A673 (cell line): ENCODE measurements around the gene TFDP1. TPM values are rescaled to one million over a fixed set of nuclear protein-coding genes. Genes with fewer than 3 reads are reported as not detected.

ENCODE experiments used
- BruUV-seq: library from RNA; stranded (reverse); fragments of 400-500 nt; replicated peaks from 2 replicates; lab custom pipeline; 2021; lab: Mats Ljungman, UMichigan
- CTCF ChIA-PET: fragments of 300-600 bp; sonication (Branson Sonifier 250); formaldehyde crosslinking; loops from one replicate; lab custom pipeline; 2022; ENCODE audit warnings: antibody characterized with exemption; lab: Charles Lee
- POLR2A ChIA-PET: fragments of 300-600 bp; sonication (Branson Sonifier 250); formaldehyde crosslinking; loops from one replicate; lab custom pipeline; 2022; ENCODE audit warnings: antibody characterized with exemption; ENCODE audit not compliant: low non-redundant PET; lab: Charles Lee
- DNase-seq: peaks from one replicate; pipeline ENCODE4 v3.0.0-alpha.2; 2015; ENCODE audit warnings: low spot score
- H3K27ac ChIP-seq: fragments of 200-600 bp; sonication (generic); 2 replicates; pipeline ENCODE4 v1.5.1; 2016; ENCODE audit warnings: mixed run types, low read depth, mild to moderate bottlenecking, mixed read lengths, antibody characterized with exemption, low read length; ENCODE audit not compliant: poor library complexity, severe bottlenecking
- H3K27me3 ChIP-seq: fragments of 200-600 bp; sonication (generic); replicated peaks from 2 replicates; pipeline ENCODE4 v1.6.1; 2017; ENCODE audit warnings: mixed run types, low read depth, mild to moderate bottlenecking, mixed read lengths, antibody characterized with exemption, low read length; ENCODE audit not compliant: insufficient read depth, poor library complexity
- H3K36me3 ChIP-seq: fragments of 200-600 bp; sonication (generic); 2 replicates; pipeline ENCODE4 v1.6.1; 2016; ENCODE audit warnings: mixed run types, mild to moderate bottlenecking, mixed read lengths, antibody characterized with exemption, low read length; ENCODE audit not compliant: insufficient read depth, poor library complexity, severe bottlenecking
- H3K4me1 ChIP-seq: fragments of 200-600 bp; sonication (generic); 2 replicates; pipeline ENCODE4 v1.6.1; 2017; ENCODE audit warnings: mixed run types, mild to moderate bottlenecking, mixed read lengths, antibody characterized with exemption, low read length; ENCODE audit not compliant: insufficient read depth, poor library complexity, severe bottlenecking
- H3K4me3 ChIP-seq: fragments of 200-600 bp; sonication (generic); 2 replicates; pipeline ENCODE4 v1.5.1; 2016; ENCODE audit warnings: low read depth, mixed run types, mild to moderate bottlenecking, mixed read lengths, low read length; ENCODE audit not compliant: poor library complexity, severe bottlenecking
- H3K9me3 ChIP-seq: fragments of 200-600 bp; sonication (generic); 2 replicates; pipeline ENCODE4 v1.6.1; 2016; ENCODE audit warnings: mixed run types, low read depth, mild to moderate bottlenecking, mixed read lengths, antibody characterized with exemption, low read length; ENCODE audit not compliant: poor library complexity, severe bottlenecking
- EZH2 ChIP-seq: fragments of 200-600 bp; sonication (generic); IDR thresholded peaks from 2 replicates; pipeline ENCODE4 v1.6.1; 2017; ENCODE audit warnings: borderline replicate concordance, low read depth, mild to moderate bottlenecking, mixed read lengths, antibody characterized with exemption, low read length; ENCODE audit not compliant: poor library complexity, severe bottlenecking
- intact Hi-C: fragments of 100-400 bp; cut with micrococcal nuclease; formaldehyde crosslinking; loops from one replicate; pipeline ENCODE4 v1.10.0; 2022; ENCODE audit not compliant: unreplicated experiment
- total RNA-seq: library from RNA; stranded (reverse); gene quantifications from 2 replicates; pipeline ENCODE4 v1.2.3, GENCODE V29; 2021
- TF ChIP-seq, protein P1 (sequence below): fragments of 300-800, 200-600 bp; sonication (generic); conservative IDR thresholded peaks from 2 replicates; pipeline ENCODE4 v1.5.1; 2017; ENCODE audit warnings: low read depth, mild to moderate bottlenecking, antibody characterized with exemption, low read length, moderate library complexity, mixed read lengths

TFDP1 gene
- total RNA-seq, 1 experiment from 2014 or later: 153 TPM

DNA sequence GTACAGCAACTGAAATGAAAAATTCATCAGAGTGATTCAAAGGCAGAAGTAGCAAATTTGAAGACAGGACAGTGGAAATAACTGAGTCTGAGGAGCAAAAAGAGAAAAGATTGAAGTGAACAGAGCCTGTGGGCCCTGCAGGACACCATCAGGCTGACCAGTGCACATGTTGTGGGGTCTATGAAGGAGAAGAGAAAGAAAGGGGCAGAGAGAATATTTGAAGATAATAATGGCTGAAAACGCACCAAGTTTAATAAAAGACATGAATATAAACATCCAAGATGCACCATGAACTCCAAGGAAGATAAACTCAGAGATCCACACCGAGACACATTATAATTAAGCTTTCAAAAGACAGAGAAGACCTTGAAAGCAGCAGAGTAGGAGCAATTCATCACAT, 58.0 kb downstream of the TFDP1 start:
- H3K9me3 ChIP-seq: no peaks in the 10 kb centered on the region
- no peak overlapping the region for H3K4me3 ChIP-seq
- TF ChIP-seq, protein P1, sequence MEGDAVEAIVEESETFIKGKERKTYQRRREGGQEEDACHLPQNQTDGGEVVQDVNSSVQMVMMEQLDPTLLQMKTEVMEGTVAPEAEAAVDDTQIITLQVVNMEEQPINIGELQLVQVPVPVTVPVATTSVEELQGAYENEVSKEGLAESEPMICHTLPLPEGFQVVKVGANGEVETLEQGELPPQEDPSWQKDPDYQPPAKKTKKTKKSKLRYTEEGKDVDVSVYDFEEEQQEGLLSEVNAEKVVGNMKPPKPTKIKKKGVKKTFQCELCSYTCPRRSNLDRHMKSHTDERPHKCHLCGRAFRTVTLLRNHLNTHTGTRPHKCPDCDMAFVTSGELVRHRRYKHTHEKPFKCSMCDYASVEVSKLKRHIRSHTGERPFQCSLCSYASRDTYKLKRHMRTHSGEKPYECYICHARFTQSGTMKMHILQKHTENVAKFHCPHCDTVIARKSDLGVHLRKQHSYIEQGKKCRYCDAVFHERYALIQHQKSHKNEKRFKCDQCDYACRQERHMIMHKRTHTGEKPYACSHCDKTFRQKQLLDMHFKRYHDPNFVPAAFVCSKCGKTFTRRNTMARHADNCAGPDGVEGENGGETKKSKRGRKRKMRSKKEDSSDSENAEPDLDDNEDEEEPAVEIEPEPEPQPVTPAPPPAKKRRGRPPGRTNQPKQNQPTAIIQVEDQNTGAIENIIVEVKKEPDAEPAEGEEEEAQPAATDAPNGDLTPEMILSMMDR: no peak
- TF ChIP-seq EZH2: no peak
- H3K36me3 ChIP-seq: peaks cover 44% of the 10 kb centered on the region
- ChIA-PET POLR2A (no interaction called here), CTCF (no interaction called here)
- no peaks in the 10 kb centered on the region for H3K27me3 ChIP-seq
- no peak for DNase-seq
- BruUV-seq: no TSS peak
- H3K27ac ChIP-seq: no peak overlapping the region
- H3K4me1 ChIP-seq: peaks cover 13% of the 10 kb centered on the region
- intact Hi-C loops: no loop called here

DNA sequence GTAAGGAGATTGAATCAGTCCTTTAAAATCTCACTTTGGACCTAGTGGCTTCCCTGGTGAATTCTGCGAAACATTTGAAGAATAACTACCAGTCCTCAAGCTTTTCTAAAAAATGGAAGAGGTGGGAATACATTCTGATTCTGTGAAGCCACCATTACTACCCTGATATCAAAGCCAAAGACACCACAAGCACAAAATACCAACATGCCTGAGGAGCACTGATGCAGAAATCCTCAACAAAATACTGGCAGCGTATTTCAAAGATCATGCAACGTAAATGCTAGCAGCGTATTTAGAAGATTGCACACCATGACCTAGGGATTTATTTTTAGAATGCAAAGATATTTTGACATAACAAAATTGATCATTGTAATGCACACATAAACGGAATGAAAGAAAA, 59.0 kb downstream of the TFDP1 start:
- H3K27me3 ChIP-seq: no peaks in the 10 kb centered on the region
- no peak for TF ChIP-seq EZH2
- TF ChIP-seq, protein P1: no peak
- peaks cover 18% of the 10 kb centered on the region for H3K4me1 ChIP-seq
- no peak for DNase-seq
- intact Hi-C loops: no loop called here
- CTCF ChIA-PET: no interaction called here
- no TSS peak for BruUV-seq
- peaks cover 34% of the 10 kb centered on the region for H3K36me3 ChIP-seq
- H3K27ac ChIP-seq: no peak overlapping the region
- POLR2A ChIA-PET: no interaction called here
- no peaks in the 10 kb centered on the region for H3K9me3 ChIP-seq
- no peak overlapping the region for H3K4me3 ChIP-seq

DNA sequence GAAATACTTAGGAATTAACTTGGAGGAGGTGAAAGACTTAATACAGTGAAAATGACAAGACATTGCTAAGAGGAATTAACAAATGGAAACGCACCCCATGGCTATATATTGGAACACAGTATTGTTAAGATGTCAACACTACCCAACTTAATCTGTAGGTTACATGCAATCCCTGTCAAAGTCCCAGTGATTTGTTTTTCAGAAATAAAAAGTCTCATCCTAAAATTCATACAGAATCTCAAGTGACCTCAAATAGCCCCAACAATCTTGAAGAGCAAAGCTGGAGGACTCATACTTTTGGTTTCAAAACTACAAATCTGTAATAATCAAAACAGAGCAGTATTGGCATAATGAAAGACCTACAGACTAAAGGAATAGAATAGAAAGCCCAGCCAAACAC, 60.2 kb downstream of the TFDP1 start:
- no peaks in the 10 kb centered on the region for H3K27me3 ChIP-seq
- ChIA-PET CTCF (no interaction called here), POLR2A (no interaction called here)
- intact Hi-C loops: no loop called here
- peaks cover 23% of the 10 kb centered on the region for H3K36me3 ChIP-seq
- H3K4me3 ChIP-seq: no peak overlapping the region
- H3K27ac ChIP-seq: no peak overlapping the region
- H3K9me3 ChIP-seq: no peaks in the 10 kb centered on the region
- BruUV-seq: no TSS peak
- no peak for DNase-seq
- TF ChIP-seq EZH2: no peak
- TF ChIP-seq, protein P1: no peak
- peaks cover 18% of the 10 kb centered on the region for H3K4me1 ChIP-seq
